SK-N-SH (cell line): ENCODE results near the gene XPOT. TPM values are rescaled to one million over a fixed set of nuclear protein-coding genes. Genes with fewer than 3 reads are reported as not detected.

Experiments
- CTCF ChIA-PET: fragments of 300-600, 350-600 bp; formaldehyde crosslinking; extraction: SDS; loops from one replicate; lab custom pipeline; 2021; lab: Yijun Ruan, JAX
- POLR2A ChIA-PET: fragments of 350-600 bp; sonication (Branson Sonifier 250); formaldehyde crosslinking; extraction: SDS; loops from one replicate; lab custom pipeline; 2020; ENCODE audit warnings: antibody characterized with exemption, inconsistent platforms; lab: Yijun Ruan, JAX
- DNase-seq: peaks from one replicate; pipeline ENCODE4 v3.0.0; 2012
- H2AFZ ChIP-seq: fragments of 200-600 bp; sonication (generic); 2 replicates; pipeline ENCODE4 v1.8.1; 2016; ENCODE audit warnings: antibody characterized with exemption, mild to moderate bottlenecking, low read depth
- H3F3A ChIP-seq: fragments of 200-600 bp; sonication (generic); replicated peaks from 2 replicates; pipeline ENCODE3; 2016; ENCODE audit warnings: antibody characterized with exemption, mild to moderate bottlenecking; ENCODE audit not compliant: insufficient read depth
- H3K27ac ChIP-seq, 2 experiments: fragments of 200-500 bp in 1 of 2; fragments of 200-600 bp in 1 of 2; sonication (Bioruptor generic) in 1 of 2; sonication (generic), shearing (Covaris generic) in 1 of 2; 2 replicates each; pipeline versions ENCODE4 v1.5.1 to v1.6.1; 2014 to 2016; ENCODE audit warnings: low read depth in 2 of 2, inconsistent platforms in 1 of 2, low read length in 1 of 2, mild to moderate bottlenecking in 1 of 2, mixed read lengths in 1 of 2
- H3K27me3 ChIP-seq: fragments of 200-600 bp; sonication (generic), shearing (Covaris generic); 2 replicates; pipeline ENCODE4 v1.6.1; 2016; ENCODE audit warnings: mixed run types; ENCODE audit not compliant: insufficient read depth
- H3K36me3 ChIP-seq, 2 experiments: fragments of 200-500 bp in 1 of 2; fragments of 200-600 bp in 1 of 2; sonication (Bioruptor generic) in 1 of 2; sonication (generic) in 1 of 2; replicated peaks in 1 of 2; 2 replicates each; pipeline versions ENCODE3 to v1.5.1; 2014 to 2016; ENCODE audit warnings: low read length in 1 of 2, mild to moderate bottlenecking in 1 of 2; ENCODE audit not compliant: insufficient read depth in 2 of 2, control insufficient read depth in 1 of 2
- H3K4me1 ChIP-seq, 2 experiments: fragments of 200-500 bp in 1 of 2; fragments of 200-600 bp in 1 of 2; sonication (Bioruptor generic) in 1 of 2; sonication (generic), shearing (Covaris generic) in 1 of 2; 2 replicates each; pipeline versions ENCODE4 v1.5.1 to v1.6.1; 2014 to 2016; ENCODE audit warnings: low read depth in 1 of 2, low read length in 1 of 2, mixed run types in 1 of 2; ENCODE audit not compliant: insufficient read depth in 2 of 2, control insufficient read depth in 1 of 2
- H3K4me2 ChIP-seq: fragments of 200-600 bp; sonication (generic), shearing (Covaris generic); 2 replicates; pipeline ENCODE4 v1.6.1; 2017; ENCODE audit warnings: mixed run types
- H3K4me3 ChIP-seq, 2 experiments: fragments of 200-500 bp in 1 of 2; fragments of 200-600 bp in 1 of 2; sonication (Bioruptor generic) in 1 of 2; sonication (generic), shearing (Covaris generic) in 1 of 2; 2 replicates each; pipeline versions ENCODE4 v1.5.1 to v1.8.1; 2014 to 2016; ENCODE audit warnings: low read depth in 2 of 2, inconsistent platforms in 1 of 2, low read length in 1 of 2, mild to moderate bottlenecking in 1 of 2, mixed read lengths in 1 of 2, moderate library complexity in 1 of 2
- H3K79me2 ChIP-seq: fragments of 200-600 bp; sonication (generic); 2 replicates; pipeline ENCODE4 v1.8.1; 2017; ENCODE audit warnings: mild to moderate bottlenecking; ENCODE audit not compliant: insufficient read depth
- H3K9ac ChIP-seq: fragments of 200-600 bp; sonication (generic); 2 replicates; pipeline ENCODE4 v1.6.1; 2017; ENCODE audit warnings: mixed run types
- H3K9me2 ChIP-seq: fragments of 200-600 bp; sonication (generic); 2 replicates; pipeline ENCODE4 v1.6.1; 2017; ENCODE audit warnings: mixed run types
- H3K9me3 ChIP-seq: fragments of 200-600 bp; sonication (generic); 2 replicates; pipeline ENCODE4 v1.6.1; 2017; ENCODE audit warnings: mixed run types, mild to moderate bottlenecking, moderate library complexity
- H4K20me1 ChIP-seq: fragments of 200-600 bp; sonication (generic); 2 replicates; pipeline ENCODE4 v1.6.1; 2017; ENCODE audit warnings: mild to moderate bottlenecking, mixed run types; ENCODE audit not compliant: insufficient read depth
- CHD2 ChIP-seq: fragments of 150-350 bp; IDR thresholded peaks from 2 replicates; pipeline ENCODE4 v1.6.1; 2018; ENCODE audit warnings: low read length; ENCODE audit not compliant: partially characterized antibody
- ELF1 ChIP-seq: IDR thresholded peaks from 2 replicates; pipeline ENCODE4 v1.4.0; 2012
- EP300 ChIP-seq, 2 experiments: IDR thresholded peaks; 2 replicates each; pipeline versions ENCODE4 v1.4.0 to v1.6.1; 2012; ENCODE audit warnings: borderline replicate concordance in 1 of 2, low read depth in 1 of 2, low read length in 1 of 2
- FOSL2 ChIP-seq: IDR thresholded peaks from 2 replicates; pipeline ENCODE4 v1.4.0; 2012; ENCODE audit warnings: low read depth, mild to moderate bottlenecking, moderate library complexity, borderline replicate concordance
- FOXJ3 ChIP-seq: sonication (generic); formaldehyde crosslinking; IDR thresholded peaks from 2 replicates; pipeline ENCODE4 v1.5.1; 2020; ENCODE audit warnings: mild to moderate bottlenecking, missing genetic modification reagents
- NFIC ChIP-seq: IDR thresholded peaks from 2 replicates; pipeline ENCODE4 v1.4.0; 2012; ENCODE audit warnings: borderline replicate concordance
- NRF1 ChIP-seq: IDR thresholded peaks from 2 replicates; pipeline ENCODE4 v1.6.1; 2012; ENCODE audit warnings: low read depth, mild to moderate bottlenecking, low read length
- POLR2AphosphoS5 ChIP-seq: IDR thresholded peaks from 2 replicates; pipeline ENCODE4 v1.6.1; 2012; ENCODE audit warnings: low read depth, low read length
- RAD21 ChIP-seq: IDR thresholded peaks from 2 replicates; pipeline ENCODE4 v1.6.1; 2012; ENCODE audit warnings: mild to moderate bottlenecking, low read length
- RCOR1 ChIP-seq: fragments of 150-350 bp; IDR thresholded peaks from 2 replicates; pipeline ENCODE4 v1.6.1; 2017; ENCODE audit warnings: antibody characterized with exemption, low read length
- RFX5 ChIP-seq: IDR thresholded peaks from 2 replicates; pipeline ENCODE4 v1.6.1; 2012; ENCODE audit warnings: mild to moderate bottlenecking, improper control_type of control experiment, low read length
- TCF12 ChIP-seq: IDR thresholded peaks from 2 replicates; pipeline ENCODE4 v1.4.0; 2012
- WGBS: methylation state at CpG from one replicate; pipeline ENCODE4 v1.1.6; 2017; ENCODE audit warnings: low lambda C conversion rate; 5-methylcytosine and 5-hydroxymethylcytosine counted together
- polyA plus RNA-seq, 3 experiments: library from polyadenylated mRNA; depleted of rRNA; stranded (reverse); fragments of >200 nt; gene quantifications; 2 replicates each; pipeline ENCODE4 v1.2.3, GENCODE V29; 2012
- TF ChIP-seq, protein P1 (sequence below): IDR thresholded peaks from 2 replicates; pipeline ENCODE4 v1.4.0; 2012; ENCODE audit warnings: low read depth, borderline replicate concordance
- TF ChIP-seq, protein P2 (sequence below): IDR thresholded peaks from 2 replicates; pipeline ENCODE4; 2012
- TF ChIP-seq, protein P3 (sequence below): IDR thresholded peaks from 2 replicates; pipeline ENCODE4 v1.4.0; 2012; ENCODE audit warnings: low read depth
- TF ChIP-seq, protein P4 (sequence below): fragments of 150-350 bp; IDR thresholded peaks from 2 replicates; pipeline ENCODE4 v1.6.1; 2017; ENCODE audit warnings: antibody characterized with exemption, low read length, low read depth, borderline replicate concordance
- TF ChIP-seq, protein P5 (sequence below): fragments of 200-600 bp; sonication (generic); IDR thresholded peaks from 2 replicates; pipeline ENCODE4 v1.6.1; 2017; ENCODE audit warnings: antibody characterized with exemption, mild to moderate bottlenecking, moderate library complexity
- TF ChIP-seq, protein P6 (sequence below): IDR thresholded peaks from 2 replicates; pipeline ENCODE4 v1.4.0; 2012; ENCODE audit warnings: low read depth, borderline replicate concordance

Gene XPOT
- polyA plus RNA-seq, 1 of the 3 experiments (the other 2 are of a cell fraction) = 25.6 TPM

DNA sequence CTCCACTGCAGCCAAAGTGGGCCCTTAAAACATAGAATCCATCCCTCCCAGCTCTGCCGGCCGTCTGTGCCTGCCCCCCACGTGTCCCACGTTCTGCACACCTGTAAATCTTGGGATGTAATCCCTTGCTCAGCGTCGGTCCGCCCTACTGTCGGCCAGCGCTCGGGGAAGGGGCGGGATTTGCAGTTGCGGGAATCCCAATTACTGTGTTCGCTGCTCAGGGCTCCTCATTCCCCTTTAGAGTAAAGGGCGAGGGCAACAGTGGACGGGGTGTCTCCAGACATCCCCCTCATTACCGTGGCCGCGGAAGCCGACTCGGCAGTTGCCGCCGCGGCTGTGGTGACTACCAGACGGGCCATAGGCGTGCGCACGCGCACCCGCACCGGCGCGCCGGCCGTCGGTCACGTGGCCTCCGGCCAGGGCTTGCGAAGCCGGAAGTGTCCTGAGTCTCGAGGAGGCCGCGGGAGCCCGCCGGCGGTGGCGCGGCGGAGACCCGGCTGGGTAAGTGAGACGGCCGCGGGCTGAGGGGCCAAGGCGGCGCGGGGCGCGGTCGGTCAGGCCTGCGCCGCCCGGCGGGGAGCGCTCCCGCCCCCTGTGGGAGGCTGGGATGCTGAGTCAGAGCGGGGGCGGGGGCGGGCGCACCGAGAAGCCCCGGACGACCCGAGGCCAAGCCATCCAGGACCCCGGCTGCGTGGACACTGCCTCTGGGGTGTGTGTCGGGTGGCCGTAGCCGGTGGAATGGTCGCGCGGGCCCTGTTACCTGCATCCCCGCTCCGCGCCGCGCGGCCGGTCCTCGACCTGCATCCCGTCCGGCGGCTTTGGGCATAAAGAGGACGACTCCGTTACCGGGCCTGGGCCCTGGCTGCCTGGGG, 47.7 kb downstream of the XPOT start, which contains the start of gene TBK1 (continued):
- TF ChIP-seq, protein P1, sequence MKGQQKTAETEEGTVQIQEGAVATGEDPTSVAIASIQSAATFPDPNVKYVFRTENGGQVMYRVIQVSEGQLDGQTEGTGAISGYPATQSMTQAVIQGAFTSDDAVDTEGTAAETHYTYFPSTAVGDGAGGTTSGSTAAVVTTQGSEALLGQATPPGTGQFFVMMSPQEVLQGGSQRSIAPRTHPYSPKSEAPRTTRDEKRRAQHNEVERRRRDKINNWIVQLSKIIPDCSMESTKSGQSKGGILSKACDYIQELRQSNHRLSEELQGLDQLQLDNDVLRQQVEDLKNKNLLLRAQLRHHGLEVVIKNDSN = peak; percentile 96
- TF ChIP-seq, protein P2, sequence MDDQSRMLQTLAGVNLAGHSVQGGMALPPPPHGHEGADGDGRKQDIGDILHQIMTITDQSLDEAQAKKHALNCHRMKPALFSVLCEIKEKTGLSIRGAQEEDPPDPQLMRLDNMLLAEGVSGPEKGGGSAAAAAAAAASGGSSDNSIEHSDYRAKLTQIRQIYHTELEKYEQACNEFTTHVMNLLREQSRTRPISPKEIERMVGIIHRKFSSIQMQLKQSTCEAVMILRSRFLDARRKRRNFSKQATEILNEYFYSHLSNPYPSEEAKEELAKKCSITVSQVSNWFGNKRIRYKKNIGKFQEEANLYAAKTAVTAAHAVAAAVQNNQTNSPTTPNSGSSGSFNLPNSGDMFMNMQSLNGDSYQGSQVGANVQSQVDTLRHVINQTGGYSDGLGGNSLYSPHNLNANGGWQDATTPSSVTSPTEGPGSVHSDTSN = no peak
- TF ChIP-seq, protein P3, sequence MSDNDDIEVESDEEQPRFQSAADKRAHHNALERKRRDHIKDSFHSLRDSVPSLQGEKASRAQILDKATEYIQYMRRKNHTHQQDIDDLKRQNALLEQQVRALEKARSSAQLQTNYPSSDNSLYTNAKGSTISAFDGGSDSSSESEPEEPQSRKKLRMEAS = peak; percentile 78
- TF ChIP-seq RCOR1 = no peak
- TF ChIP-seq, protein P4, sequence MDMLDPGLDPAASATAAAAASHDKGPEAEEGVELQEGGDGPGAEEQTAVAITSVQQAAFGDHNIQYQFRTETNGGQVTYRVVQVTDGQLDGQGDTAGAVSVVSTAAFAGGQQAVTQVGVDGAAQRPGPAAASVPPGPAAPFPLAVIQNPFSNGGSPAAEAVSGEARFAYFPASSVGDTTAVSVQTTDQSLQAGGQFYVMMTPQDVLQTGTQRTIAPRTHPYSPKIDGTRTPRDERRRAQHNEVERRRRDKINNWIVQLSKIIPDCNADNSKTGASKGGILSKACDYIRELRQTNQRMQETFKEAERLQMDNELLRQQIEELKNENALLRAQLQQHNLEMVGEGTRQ = peak; percentile 78
- TF ChIP-seq CHD2 = no peak
- TF ChIP-seq NRF1 = peak; percentile 96
- TF ChIP-seq POLR2AphosphoS5 = peak; percentile 74
- no peak; the same call in 1 of the 2 replicates for TF ChIP-seq NFIC
- peak; percentile 84 for TF ChIP-seq ELF1

DNA sequence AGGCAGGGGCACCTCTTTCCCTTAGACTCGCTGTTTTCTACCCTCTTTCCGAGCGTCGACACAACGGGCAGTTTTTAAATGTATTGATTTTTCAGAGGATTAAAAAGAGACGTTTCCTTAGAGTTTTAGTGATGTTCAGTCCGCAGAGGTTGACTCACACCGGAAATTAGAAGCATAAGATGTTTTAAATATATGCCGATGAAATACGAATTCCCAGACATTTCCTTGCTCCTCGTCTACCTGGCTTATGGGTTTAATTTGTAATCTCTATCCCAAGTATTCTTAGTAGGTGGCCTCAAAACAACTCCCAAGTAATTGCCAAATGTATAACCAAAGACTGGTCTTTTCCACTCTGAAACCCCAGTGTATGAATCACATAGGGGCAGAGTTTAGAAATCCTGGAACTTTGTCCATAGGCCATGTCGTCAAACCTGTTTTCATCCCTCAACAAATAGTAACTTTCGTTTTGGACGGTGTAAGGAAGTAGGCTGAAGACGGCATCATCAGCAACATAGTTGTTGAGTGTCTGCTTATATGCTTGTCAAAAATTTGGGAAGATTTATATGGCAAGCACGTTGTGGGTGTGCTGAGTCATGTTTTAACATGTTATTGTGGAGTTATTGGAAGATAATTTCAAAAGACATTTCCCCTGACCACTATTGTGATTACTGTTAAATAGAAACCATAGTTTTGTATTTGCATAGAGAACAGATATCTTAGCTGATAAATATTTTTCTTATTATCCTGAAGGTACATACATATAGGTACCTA, 48.6 kb downstream of the XPOT start:
- peaks cover 11 to 19% of the 10 kb centered on the region in 2 experiments; a peak in 3 of 4 replicates for H3K4me1 ChIP-seq
- DNase-seq = peak; percentile 53
- peaks cover 30 to 35% of the 10 kb centered on the region in 2 experiments for H3K36me3 ChIP-seq
- H3K9ac ChIP-seq = peak overlapping the region; percentile 97
- TF ChIP-seq ELF1 (no peak), FOSL2 (peak; percentile 58), EP300 (IDR thresholded peaks at IDR 0.05; ENCODE audit: borderline replicate concordance in 1 of 2, low read depth in 1 of 2, low read length in 1 of 2) (no peak), TCF12 (0 out of 2 replicates have a peak, but pooled peaks have one; percentile 17), FOXJ3 (no peak), RFX5 (no peak), RAD21 (no peak)
- TF ChIP-seq, protein P5, sequence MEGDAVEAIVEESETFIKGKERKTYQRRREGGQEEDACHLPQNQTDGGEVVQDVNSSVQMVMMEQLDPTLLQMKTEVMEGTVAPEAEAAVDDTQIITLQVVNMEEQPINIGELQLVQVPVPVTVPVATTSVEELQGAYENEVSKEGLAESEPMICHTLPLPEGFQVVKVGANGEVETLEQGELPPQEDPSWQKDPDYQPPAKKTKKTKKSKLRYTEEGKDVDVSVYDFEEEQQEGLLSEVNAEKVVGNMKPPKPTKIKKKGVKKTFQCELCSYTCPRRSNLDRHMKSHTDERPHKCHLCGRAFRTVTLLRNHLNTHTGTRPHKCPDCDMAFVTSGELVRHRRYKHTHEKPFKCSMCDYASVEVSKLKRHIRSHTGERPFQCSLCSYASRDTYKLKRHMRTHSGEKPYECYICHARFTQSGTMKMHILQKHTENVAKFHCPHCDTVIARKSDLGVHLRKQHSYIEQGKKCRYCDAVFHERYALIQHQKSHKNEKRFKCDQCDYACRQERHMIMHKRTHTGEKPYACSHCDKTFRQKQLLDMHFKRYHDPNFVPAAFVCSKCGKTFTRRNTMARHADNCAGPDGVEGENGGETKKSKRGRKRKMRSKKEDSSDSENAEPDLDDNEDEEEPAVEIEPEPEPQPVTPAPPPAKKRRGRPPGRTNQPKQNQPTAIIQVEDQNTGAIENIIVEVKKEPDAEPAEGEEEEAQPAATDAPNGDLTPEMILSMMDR = no peak
- TF ChIP-seq, protein P6, sequence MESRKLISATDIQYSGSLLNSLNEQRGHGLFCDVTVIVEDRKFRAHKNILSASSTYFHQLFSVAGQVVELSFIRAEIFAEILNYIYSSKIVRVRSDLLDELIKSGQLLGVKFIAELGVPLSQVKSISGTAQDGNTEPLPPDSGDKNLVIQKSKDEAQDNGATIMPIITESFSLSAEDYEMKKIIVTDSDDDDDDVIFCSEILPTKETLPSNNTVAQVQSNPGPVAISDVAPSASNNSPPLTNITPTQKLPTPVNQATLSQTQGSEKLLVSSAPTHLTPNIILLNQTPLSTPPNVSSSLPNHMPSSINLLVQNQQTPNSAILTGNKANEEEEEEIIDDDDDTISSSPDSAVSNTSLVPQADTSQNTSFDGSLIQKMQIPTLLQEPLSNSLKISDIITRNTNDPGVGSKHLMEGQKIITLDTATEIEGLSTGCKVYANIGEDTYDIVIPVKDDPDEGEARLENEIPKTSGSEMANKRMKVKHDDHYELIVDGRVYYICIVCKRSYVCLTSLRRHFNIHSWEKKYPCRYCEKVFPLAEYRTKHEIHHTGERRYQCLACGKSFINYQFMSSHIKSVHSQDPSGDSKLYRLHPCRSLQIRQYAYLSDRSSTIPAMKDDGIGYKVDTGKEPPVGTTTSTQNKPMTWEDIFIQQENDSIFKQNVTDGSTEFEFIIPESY = no peak
- CTCF ChIA-PET = interaction anchor here (0.7 to 0.8 kb wide), 2 partner anchors 11 to 245 kb away, joined by 3 to 4 read pairs; no protein-coding TSS in a partner anchor
- peak overlapping the region; percentile 95 to 98 for H3K27ac ChIP-seq
- POLR2A ChIA-PET = no interaction called here
- under 1% methylated on average over 16 of the region's 16 CpGs for WGBS
- H3K9me2 ChIP-seq = no peaks in the 10 kb centered on the region
- peaks cover 14% of the 10 kb centered on the region; the same call in 1 of the 2 replicates for H4K20me1 ChIP-seq
- no peaks in the 10 kb centered on the region for H3K27me3 ChIP-seq
- H3K4me3 ChIP-seq = peak overlapping the region; percentile 91 to 97
- peak overlapping the region; percentile 53; the same call in 1 of the 2 replicates for H2AFZ ChIP-seq
- peaks cover 66% of the 10 kb centered on the region for H3K79me2 ChIP-seq
- H3K9me3 ChIP-seq = no peaks in the 10 kb centered on the region
- peak overlapping the region; percentile 90 for H3K4me2 ChIP-seq
- H3F3A ChIP-seq = peaks cover 36% of the 10 kb centered on the region
